ENCODE results near the gene IMPDH2.
A peak's percentile ranks its signal among the peaks of the same experiment; 100 is the strongest.

IMPDH2 gene

GRCh38 chr3:49007068-49007770, 22.0 kb downstream of the IMPDH2 start, which contains the start of gene WDR6 (continued):
- TF ChIP-seq HOXC10 (CRISPR knock-in tag; IDR thresholded peaks at IDR 0.05) (no peak), SCRT2 (tag by site-specific recombination; IDR thresholded peaks at IDR 0.05) (peak; percentile 100), ZBTB7A (tag by site-specific recombination; IDR thresholded peaks at IDR 0.05; ENCODE audit: low read depth) (no peak), ZNF510 (tag by site-specific recombination; IDR thresholded peaks at IDR 0.05; ENCODE audit: insufficient replicate concordance) (no peak), ZNF76 (tag by site-specific recombination; IDR thresholded peaks at IDR 0.05; ENCODE audit: borderline replicate concordance, low read depth) (peak; percentile 85), KLF9 (tag by site-specific recombination; IDR thresholded peaks at IDR 0.05; ENCODE audit: low read depth) (no peak), ZNF555 (tag by site-specific recombination; conservative IDR thresholded peaks at IDR 0.05) (no peak), TCF7L2 (IDR thresholded peaks at IDR 0.05; ENCODE audit: borderline replicate concordance, low read depth, low read length) (no peak), ZNF132 (tag by site-specific recombination; IDR thresholded peaks at IDR 0.05; ENCODE audit: borderline replicate concordance) (no peak), YY2 (tag by site-specific recombination; IDR thresholded peaks at IDR 0.05) (peak; percentile 73; the same call in 1 of the 2 replicates), BCL6B (tag by site-specific recombination; IDR thresholded peaks at IDR 0.05) (peak; percentile 91), ZNF830 (tag by site-specific recombination; IDR thresholded peaks at IDR 0.05; ENCODE audit: low read depth) (no peak), ZNF785 (tag by site-specific recombination; IDR thresholded peaks at IDR 0.05) (0 out of 2 replicates have a peak, but pooled peaks have one; percentile 15), ZNF416 (tag by site-specific recombination; IDR thresholded peaks at IDR 0.05) (no peak), ZNF660 (tag by site-specific recombination; IDR thresholded peaks at IDR 0.05) (no peak; the same call in 1 of the 2 replicates), ZNF768 (tag by site-specific recombination; IDR thresholded peaks at IDR 0.05) (no peak; the same call in 1 of the 2 replicates), BCL11B (tag by site-specific recombination; IDR thresholded peaks at IDR 0.05; ENCODE audit: low read depth) (peak; percentile 42; the same call in 1 of the 2 replicates), ZNF600 (tag by site-specific recombination; IDR thresholded peaks at IDR 0.05) (no peak; the same call in 1 of the 2 replicates), CTCF (tag by site-specific recombination; IDR thresholded peaks at IDR 0.05) (peak; percentile 91), ZNF654 (tag by site-specific recombination; IDR thresholded peaks at IDR 0.05; ENCODE audit: low read depth) (no peak), ZNF549 (tag by site-specific recombination; IDR thresholded peaks at IDR 0.05) (no peak), BCL11A (tag by site-specific recombination; IDR thresholded peaks at IDR 0.05; ENCODE audit: low read depth) (no peak), ZNF37A (tag by site-specific recombination; IDR thresholded peaks at IDR 0.05) (no peak), ZNF350 (tag by site-specific recombination; IDR thresholded peaks at IDR 0.05) (no peak)
- TF ChIP-seq, protein P1, sequence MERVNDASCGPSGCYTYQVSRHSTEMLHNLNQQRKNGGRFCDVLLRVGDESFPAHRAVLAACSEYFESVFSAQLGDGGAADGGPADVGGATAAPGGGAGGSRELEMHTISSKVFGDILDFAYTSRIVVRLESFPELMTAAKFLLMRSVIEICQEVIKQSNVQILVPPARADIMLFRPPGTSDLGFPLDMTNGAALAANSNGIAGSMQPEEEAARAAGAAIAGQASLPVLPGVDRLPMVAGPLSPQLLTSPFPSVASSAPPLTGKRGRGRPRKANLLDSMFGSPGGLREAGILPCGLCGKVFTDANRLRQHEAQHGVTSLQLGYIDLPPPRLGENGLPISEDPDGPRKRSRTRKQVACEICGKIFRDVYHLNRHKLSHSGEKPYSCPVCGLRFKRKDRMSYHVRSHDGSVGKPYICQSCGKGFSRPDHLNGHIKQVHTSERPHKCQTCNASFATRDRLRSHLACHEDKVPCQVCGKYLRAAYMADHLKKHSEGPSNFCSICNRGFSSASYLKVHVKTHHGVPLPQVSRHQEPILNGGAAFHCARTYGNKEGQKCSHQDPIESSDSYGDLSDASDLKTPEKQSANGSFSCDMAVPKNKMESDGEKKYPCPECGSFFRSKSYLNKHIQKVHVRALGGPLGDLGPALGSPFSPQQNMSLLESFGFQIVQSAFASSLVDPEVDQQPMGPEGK (tag by site-specific recombination; IDR thresholded peaks at IDR 0.05), result peak; percentile 35; the same call in 1 of the 2 replicates
- TF ChIP-seq, protein P2, sequence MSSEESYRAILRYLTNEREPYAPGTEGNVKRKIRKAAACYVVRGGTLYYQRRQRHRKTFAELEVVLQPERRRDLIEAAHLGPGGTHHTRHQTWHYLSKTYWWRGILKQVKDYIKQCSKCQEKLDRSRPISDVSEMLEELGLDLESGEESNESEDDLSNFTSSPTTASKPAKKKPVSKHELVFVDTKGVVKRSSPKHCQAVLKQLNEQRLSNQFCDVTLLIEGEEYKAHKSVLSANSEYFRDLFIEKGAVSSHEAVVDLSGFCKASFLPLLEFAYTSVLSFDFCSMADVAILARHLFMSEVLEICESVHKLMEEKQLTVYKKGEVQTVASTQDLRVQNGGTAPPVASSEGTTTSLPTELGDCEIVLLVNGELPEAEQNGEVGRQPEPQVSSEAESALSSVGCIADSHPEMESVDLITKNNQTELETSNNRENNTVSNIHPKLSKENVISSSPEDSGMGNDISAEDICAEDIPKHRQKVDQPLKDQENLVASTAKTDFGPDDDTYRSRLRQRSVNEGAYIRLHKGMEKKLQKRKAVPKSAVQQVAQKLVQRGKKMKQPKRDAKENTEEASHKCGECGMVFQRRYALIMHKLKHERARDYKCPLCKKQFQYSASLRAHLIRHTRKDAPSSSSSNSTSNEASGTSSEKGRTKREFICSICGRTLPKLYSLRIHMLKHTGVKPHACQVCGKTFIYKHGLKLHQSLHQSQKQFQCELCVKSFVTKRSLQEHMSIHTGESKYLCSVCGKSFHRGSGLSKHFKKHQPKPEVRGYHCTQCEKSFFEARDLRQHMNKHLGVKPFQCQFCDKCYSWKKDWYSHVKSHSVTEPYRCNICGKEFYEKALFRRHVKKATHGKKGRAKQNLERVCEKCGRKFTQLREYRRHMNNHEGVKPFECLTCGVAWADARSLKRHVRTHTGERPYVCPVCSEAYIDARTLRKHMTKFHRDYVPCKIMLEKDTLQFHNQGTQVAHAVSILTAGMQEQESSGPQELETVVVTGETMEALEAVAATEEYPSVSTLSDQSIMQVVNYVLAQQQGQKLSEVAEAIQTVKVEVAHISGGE (tag by site-specific recombination; conservative IDR thresholded peaks at IDR 0.05; ENCODE audit: low read depth), result no peak; the same call in 1 of the 2 replicates
- TF ChIP-seq, protein P3, sequence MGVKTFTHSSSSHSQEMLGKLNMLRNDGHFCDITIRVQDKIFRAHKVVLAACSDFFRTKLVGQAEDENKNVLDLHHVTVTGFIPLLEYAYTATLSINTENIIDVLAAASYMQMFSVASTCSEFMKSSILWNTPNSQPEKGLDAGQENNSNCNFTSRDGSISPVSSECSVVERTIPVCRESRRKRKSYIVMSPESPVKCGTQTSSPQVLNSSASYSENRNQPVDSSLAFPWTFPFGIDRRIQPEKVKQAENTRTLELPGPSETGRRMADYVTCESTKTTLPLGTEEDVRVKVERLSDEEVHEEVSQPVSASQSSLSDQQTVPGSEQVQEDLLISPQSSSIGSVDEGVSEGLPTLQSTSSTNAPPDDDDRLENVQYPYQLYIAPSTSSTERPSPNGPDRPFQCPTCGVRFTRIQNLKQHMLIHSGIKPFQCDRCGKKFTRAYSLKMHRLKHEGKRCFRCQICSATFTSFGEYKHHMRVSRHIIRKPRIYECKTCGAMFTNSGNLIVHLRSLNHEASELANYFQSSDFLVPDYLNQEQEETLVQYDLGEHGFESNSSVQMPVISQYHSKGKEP (tag by site-specific recombination; IDR thresholded peaks at IDR 0.05), result no peak
- TF ChIP-seq, protein P4, sequence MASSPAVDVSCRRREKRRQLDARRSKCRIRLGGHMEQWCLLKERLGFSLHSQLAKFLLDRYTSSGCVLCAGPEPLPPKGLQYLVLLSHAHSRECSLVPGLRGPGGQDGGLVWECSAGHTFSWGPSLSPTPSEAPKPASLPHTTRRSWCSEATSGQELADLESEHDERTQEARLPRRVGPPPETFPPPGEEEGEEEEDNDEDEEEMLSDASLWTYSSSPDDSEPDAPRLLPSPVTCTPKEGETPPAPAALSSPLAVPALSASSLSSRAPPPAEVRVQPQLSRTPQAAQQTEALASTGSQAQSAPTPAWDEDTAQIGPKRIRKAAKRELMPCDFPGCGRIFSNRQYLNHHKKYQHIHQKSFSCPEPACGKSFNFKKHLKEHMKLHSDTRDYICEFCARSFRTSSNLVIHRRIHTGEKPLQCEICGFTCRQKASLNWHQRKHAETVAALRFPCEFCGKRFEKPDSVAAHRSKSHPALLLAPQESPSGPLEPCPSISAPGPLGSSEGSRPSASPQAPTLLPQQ (tag by site-specific recombination; IDR thresholded peaks at IDR 0.05), result peak; percentile 41; the same call in 1 of the 2 replicates

Data from HEK293 (cell line).